Measurements from ENCODE around the gene UCHL5. TPM values are rescaled to one million over a fixed set of nuclear protein-coding genes. Genes with fewer than 3 reads are reported as not detected.

Gene UCHL5
- polyA plus RNA-seq, 1 donor from 2014 or later: 28.8 TPM

GRCh38 chr1:193090865-193091264 lies 31.7 kb upstream of the UCHL5 start:
- H3K27ac ChIP-seq (ENCODE audit: low read length): no peak overlapping the region
- no peak overlapping the region for H3K4me3 ChIP-seq (ENCODE audit: low read length)
- H3K9me3 ChIP-seq (ENCODE audit: low read length): no peaks in the 10 kb centered on the region
- TF ChIP-seq TAF1 (IDR thresholded peaks at IDR 0.05; ENCODE audit: low read depth): no peak
- TF ChIP-seq POLR2AphosphoS5 (IDR thresholded peaks at IDR 0.05): no peak
- TF ChIP-seq REST (IDR thresholded peaks at IDR 0.05; ENCODE audit: borderline replicate concordance): no peak
- no peak for TF ChIP-seq RAD21 (conservative IDR thresholded peaks at IDR 0.05)
- TF ChIP-seq EP300 (conservative IDR thresholded peaks at IDR 0.05; ENCODE audit: poor library complexity, severe bottlenecking): no peak
- no peak for TF ChIP-seq SMC3 (conservative IDR thresholded peaks at IDR 0.05; ENCODE audit: poor library complexity)
- no peak for TF ChIP-seq MXI1 (conservative IDR thresholded peaks at IDR 0.05; ENCODE audit: poor library complexity, severe bottlenecking)
- TF ChIP-seq EZH2 (IDR thresholded peaks at IDR 0.05; ENCODE audit: borderline replicate concordance, insufficient read depth, low read length, poor library complexity, severe bottlenecking): no peak
- TF ChIP-seq CTCF (IDR thresholded peaks at IDR 0.05; ENCODE audit: poor library complexity, severe bottlenecking): no peak
- no peak overlapping the region for H3K9ac ChIP-seq (ENCODE audit: low read length)
- H3K4me2 ChIP-seq (ENCODE audit: low read length): no peak overlapping the region
- H3K36me3 ChIP-seq (ENCODE audit: insufficient read depth, low read length): peaks cover 7% of the 10 kb centered on the region
- H4K20me1 ChIP-seq (ENCODE audit: insufficient read depth): no peaks in the 10 kb centered on the region
- no peaks in the 10 kb centered on the region for H3K79me2 ChIP-seq (replicated peaks; ENCODE audit: insufficient read depth, low read length)
- H3K27me3 ChIP-seq (ENCODE audit: insufficient read depth, low read depth, low read length): no peaks in the 10 kb centered on the region
- H3K9me2 ChIP-seq (ENCODE audit: insufficient read depth, low read length): no peaks in the 10 kb centered on the region
- no peaks in the 10 kb centered on the region for H3F3A ChIP-seq (ENCODE audit: insufficient read depth, low read length, poor library complexity, severe bottlenecking)
- no peak overlapping the region for H2AFZ ChIP-seq (ENCODE audit: low read depth, low read length)

- Histone ChIP-seq H3K27me3 (ENCODE audit: insufficient read depth, low read depth, low read length) (no peaks in the 10 kb centered on the region), H3K27ac (ENCODE audit: low read length) (no peak overlapping the region), H4K20me1 (ENCODE audit: insufficient read depth) (no peaks in the 10 kb centered on the region), H3K4me3 (ENCODE audit: low read length) (no peak overlapping the region), H3K9me2 (ENCODE audit: insufficient read depth, low read length) (no peaks in the 10 kb centered on the region), H3K9me3 (ENCODE audit: low read length) (no peaks in the 10 kb centered on the region), H3K9ac (ENCODE audit: low read length) (no peak overlapping the region), H3K36me3 (ENCODE audit: insufficient read depth, low read length) (peaks cover 16% of the 10 kb centered on the region), H3K79me2 (replicated peaks; ENCODE audit: insufficient read depth, low read length) (no peaks in the 10 kb centered on the region), H2AFZ (ENCODE audit: low read depth, low read length) (no peak overlapping the region), H3F3A (ENCODE audit: insufficient read depth, low read length, poor library complexity, severe bottlenecking) (no peaks in the 10 kb centered on the region), H3K4me2 (ENCODE audit: low read length) (no peak overlapping the region)
- TF ChIP-seq MXI1 (conservative IDR thresholded peaks at IDR 0.05; ENCODE audit: poor library complexity, severe bottlenecking): no peak
- no peak for TF ChIP-seq TAF1 (IDR thresholded peaks at IDR 0.05; ENCODE audit: low read depth)
- no peak for TF ChIP-seq EP300 (conservative IDR thresholded peaks at IDR 0.05; ENCODE audit: poor library complexity, severe bottlenecking)
- TF ChIP-seq RAD21 (conservative IDR thresholded peaks at IDR 0.05): no peak
- no peak for TF ChIP-seq SMC3 (conservative IDR thresholded peaks at IDR 0.05; ENCODE audit: poor library complexity)
- no peak for TF ChIP-seq EZH2 (IDR thresholded peaks at IDR 0.05; ENCODE audit: borderline replicate concordance, insufficient read depth, low read length, poor library complexity, severe bottlenecking)
- no peak for TF ChIP-seq REST (IDR thresholded peaks at IDR 0.05; ENCODE audit: borderline replicate concordance)
- TF ChIP-seq CTCF (IDR thresholded peaks at IDR 0.05; ENCODE audit: poor library complexity, severe bottlenecking): no peak
- no peak for TF ChIP-seq POLR2AphosphoS5 (IDR thresholded peaks at IDR 0.05)
Measured at GRCh38 chr1:193087893-193088292, 28.7 kb upstream of the UCHL5 start.
